Epithelial cell of proximal tubule (primary cell): Measurements from ENCODE around the gene CPNE7. TPM values are rescaled to one million over a fixed set of nuclear protein-coding genes. Genes with fewer than 3 reads are reported as not detected.

Experiments
- DNase-seq: peaks from one replicate; pipeline ENCODE4 v3.0.0-alpha.2; 2011; ENCODE audit warnings: low read depth
- H3K4me3 ChIP-seq: 2 replicates; pipeline ENCODE4 v1.5.1; 2011; ENCODE audit warnings: low read depth, mild to moderate bottlenecking, low read length
- CTCF ChIP-seq: conservative IDR thresholded peaks from 2 replicates; pipeline ENCODE4 v1.5.1; 2012; ENCODE audit warnings: low read depth, mild to moderate bottlenecking, low read length
- total RNA-seq: library from RNA; depleted of rRNA; stranded (reverse); fragments of >200 nt; gene quantifications from 2 replicates; pipeline ENCODE4 v1.2.3, GENCODE V29; 2015

Gene CPNE7
- total RNA-seq, 1 donor from 2014 or later: 20.2 TPM

- no peak overlapping the region for H3K4me3 ChIP-seq
- no peak for DNase-seq
- no peak for TF ChIP-seq CTCF
Measured at GRCh38 chr16:89600956-89601355, 25.4 kb downstream of the CPNE7 start.

GRCh38 chr16:89601906-89602272 is 26.3 kb downstream of the CPNE7 start:
- DNase-seq: no peak
- H3K4me3 ChIP-seq: peak overlapping the region; percentile 4
- TF ChIP-seq CTCF: no peak

GRCh38 chr16:89602273-89602951 is 26.9 kb downstream of the CPNE7 start:
- TF ChIP-seq CTCF: peak; percentile 2
- no peak for DNase-seq
- peak overlapping the region; percentile 28 for H3K4me3 ChIP-seq

- no peak for DNase-seq
- peak overlapping the region; percentile 28 for H3K4me3 ChIP-seq
- TF ChIP-seq CTCF: no peak
Measured at GRCh38 chr16:89602952-89603590, 27.5 kb downstream of the CPNE7 start.

GRCh38 chr16:89604764-89605163 is 29.2 kb downstream of the CPNE7 start:
- no peak overlapping the region for H3K4me3 ChIP-seq
- DNase-seq: no peak
- no peak for TF ChIP-seq CTCF

- H3K4me3 ChIP-seq: no peak overlapping the region
- no peak for TF ChIP-seq CTCF
- no peak for DNase-seq
Measured at GRCh38 chr16:89605186-89605970, 29.8 kb downstream of the CPNE7 start.
